ENCODE measurements around the gene OTUD4.
"Not testable (repeated sequence)": the region's sequence is repeated elsewhere in the genome, so short reads cannot be mapped to it uniquely, and the experiment has no call there.

OTUD4 gene

GRCh38 chr4:145200366-145200765 lies 20.0 kb upstream of the OTUD4 start:
- Histone ChIP-seq H3K9ac (ENCODE audit: low read length in 2 of 2) (no peak overlapping the region), H3K36me3 (ENCODE audit: control insufficient read depth in 2 of 2, insufficient read depth in 2 of 2, low read length in 2 of 2) (no peaks in the 10 kb centered on the region), H3K27me3 (ENCODE audit: control insufficient read depth in 1 of 2, insufficient read depth in 2 of 2, low read length in 2 of 2) (no peaks in the 10 kb centered on the region), H3K4me3 (ENCODE audit: low read length in 2 of 2) (no peak overlapping the region), H3K4me1 (ENCODE audit: control insufficient read depth, insufficient read depth, low read length) (no peaks in the 10 kb centered on the region), H3K27ac (ENCODE audit: low read length) (no peak overlapping the region), H3K9me3 (ENCODE audit: control insufficient read depth in 2 of 2, low read length in 2 of 2) (no peaks in the 10 kb centered on the region)

GRCh38 chr4:145199051-145199716 lies 18.8 kb upstream of the OTUD4 start:
- Histone ChIP-seq H3K27me3 (ENCODE audit: control insufficient read depth in 1 of 2, insufficient read depth in 2 of 2, low read length in 2 of 2) (no peaks in the 10 kb centered on the region), H3K4me1 (ENCODE audit: control insufficient read depth, insufficient read depth, low read length) (no peaks in the 10 kb centered on the region), H3K36me3 (ENCODE audit: control insufficient read depth in 2 of 2, insufficient read depth in 2 of 2, low read length in 2 of 2) (no peaks in the 10 kb centered on the region), H3K27ac (ENCODE audit: low read length) (no peak overlapping the region), H3K9ac (ENCODE audit: low read length in 2 of 2) (no peak overlapping the region), H3K9me3 (ENCODE audit: control insufficient read depth in 2 of 2, low read length in 2 of 2) (no peaks in the 10 kb centered on the region), H3K4me3 (ENCODE audit: low read length in 2 of 2) (no peak overlapping the region)

- H3K4me1 ChIP-seq (ENCODE audit: control insufficient read depth, insufficient read depth, low read length), result no peaks in the 10 kb centered on the region
- H3K4me3 ChIP-seq (ENCODE audit: low read length in 2 of 2), result no peak overlapping the region
Measured at GRCh38 chr4:145196747-145197146, 16.4 kb upstream of the OTUD4 start.

GRCh38 chr4:145195167-145195952 lies 15.0 kb upstream of the OTUD4 start:
- Histone ChIP-seq H3K36me3 (ENCODE audit: control insufficient read depth in 2 of 2, insufficient read depth in 2 of 2, low read length in 2 of 2) (no peaks in the 10 kb centered on the region), H3K4me3 (ENCODE audit: low read length in 2 of 2) (no peak overlapping the region), H3K9ac (ENCODE audit: low read length in 2 of 2) (no peak overlapping the region), H3K27ac (ENCODE audit: low read length) (no peak overlapping the region), H3K27me3 (ENCODE audit: control insufficient read depth in 1 of 2, insufficient read depth in 2 of 2, low read length in 2 of 2) (no peaks in the 10 kb centered on the region), H3K4me1 (ENCODE audit: control insufficient read depth, insufficient read depth, low read length) (no peaks in the 10 kb centered on the region), H3K9me3 (ENCODE audit: control insufficient read depth in 2 of 2, low read length in 2 of 2) (no peaks in the 10 kb centered on the region)

More at GRCh38 chr4:145196747-145197146, 16.4 kb upstream of the OTUD4 start:
- Histone ChIP-seq H3K9me3 (ENCODE audit: control insufficient read depth in 2 of 2, low read length in 2 of 2) (no peaks in the 10 kb centered on the region), H3K27me3 (ENCODE audit: control insufficient read depth in 1 of 2, insufficient read depth in 2 of 2, low read length in 2 of 2) (no peaks in the 10 kb centered on the region), H3K36me3 (ENCODE audit: control insufficient read depth in 2 of 2, insufficient read depth in 2 of 2, low read length in 2 of 2) (no peaks in the 10 kb centered on the region), H3K9ac (ENCODE audit: low read length in 2 of 2) (no peak overlapping the region), H3K27ac (ENCODE audit: low read length) (no peak overlapping the region)

- Histone ChIP-seq H3K4me1 (ENCODE audit: control insufficient read depth, insufficient read depth, low read length) (no peaks in the 10 kb centered on the region), H3K9ac (ENCODE audit: low read length in 2 of 2) (no peak overlapping the region), H3K27me3 (ENCODE audit: control insufficient read depth in 1 of 2, insufficient read depth in 2 of 2, low read length in 2 of 2) (no peaks in the 10 kb centered on the region), H3K27ac (ENCODE audit: low read length) (no peak overlapping the region), H3K4me3 (ENCODE audit: low read length in 2 of 2) (no peak overlapping the region), H3K36me3 (ENCODE audit: control insufficient read depth in 2 of 2, insufficient read depth in 2 of 2, low read length in 2 of 2) (no peaks in the 10 kb centered on the region), H3K9me3 (ENCODE audit: control insufficient read depth in 2 of 2, low read length in 2 of 2) (no peaks in the 10 kb centered on the region)
Measured at GRCh38 chr4:145189981-145190380, 9.6 kb upstream of the OTUD4 start.

- Histone ChIP-seq H3K9ac (ENCODE audit: low read length in 2 of 2) (no peak overlapping the region), H3K9me3 (ENCODE audit: control insufficient read depth in 2 of 2, low read length in 2 of 2) (no peaks in the 10 kb centered on the region), H3K27ac (ENCODE audit: low read length) (no peak overlapping the region), H3K4me1 (ENCODE audit: control insufficient read depth, insufficient read depth, low read length) (no peaks in the 10 kb centered on the region), H3K4me3 (ENCODE audit: low read length in 2 of 2) (no peak overlapping the region), H3K27me3 (ENCODE audit: control insufficient read depth in 1 of 2, insufficient read depth in 2 of 2, low read length in 2 of 2) (no peaks in the 10 kb centered on the region), H3K36me3 (ENCODE audit: control insufficient read depth in 2 of 2, insufficient read depth in 2 of 2, low read length in 2 of 2) (no peaks in the 10 kb centered on the region)
Measured at GRCh38 chr4:145186729-145187128, 6.3 kb upstream of the OTUD4 start.

- Histone ChIP-seq H3K27me3 (ENCODE audit: control insufficient read depth in 1 of 2, insufficient read depth in 2 of 2, low read length in 2 of 2) (no peaks in the 10 kb centered on the region), H3K27ac (ENCODE audit: low read length) (no peak overlapping the region), H3K9ac (ENCODE audit: low read length in 2 of 2) (no peak overlapping the region), H3K36me3 (ENCODE audit: control insufficient read depth in 2 of 2, insufficient read depth in 2 of 2, low read length in 2 of 2) (no peaks in the 10 kb centered on the region), H3K4me3 (ENCODE audit: low read length in 2 of 2) (no peak overlapping the region), H3K4me1 (ENCODE audit: control insufficient read depth, insufficient read depth, low read length) (no peaks in the 10 kb centered on the region), H3K9me3 (ENCODE audit: control insufficient read depth in 2 of 2, low read length in 2 of 2) (no peaks in the 10 kb centered on the region)
Measured at GRCh38 chr4:145183581-145183980, 3.2 kb upstream of the OTUD4 start.

- no peaks in the 10 kb centered on the region for H3K9me3 ChIP-seq (ENCODE audit: control insufficient read depth in 2 of 2, low read length in 2 of 2)
- H3K27me3 ChIP-seq (ENCODE audit: control insufficient read depth in 1 of 2, insufficient read depth in 2 of 2, low read length in 2 of 2), result no peaks in the 10 kb centered on the region
- no peak overlapping the region for H3K9ac ChIP-seq (ENCODE audit: low read length in 2 of 2)
- H3K27ac ChIP-seq (ENCODE audit: low read length), result no peak overlapping the region
- no peaks in the 10 kb centered on the region for H3K4me1 ChIP-seq (ENCODE audit: control insufficient read depth, insufficient read depth, low read length)
- H3K36me3 ChIP-seq (ENCODE audit: control insufficient read depth in 2 of 2, insufficient read depth in 2 of 2, low read length in 2 of 2), result no peaks in the 10 kb centered on the region
- no peak overlapping the region for H3K4me3 ChIP-seq (ENCODE audit: low read length in 2 of 2)
Measured at GRCh38 chr4:145183023-145183422, 2.6 kb upstream of the OTUD4 start.

GRCh38 chr4:145182222-145182621 lies 1.8 kb upstream of the OTUD4 start:
- Histone ChIP-seq H3K9me3 (ENCODE audit: control insufficient read depth in 2 of 2, low read length in 2 of 2) (no peaks in the 10 kb centered on the region), H3K27me3 (ENCODE audit: control insufficient read depth in 1 of 2, insufficient read depth in 2 of 2, low read length in 2 of 2) (no peaks in the 10 kb centered on the region), H3K4me1 (ENCODE audit: control insufficient read depth, insufficient read depth, low read length) (no peaks in the 10 kb centered on the region), H3K36me3 (ENCODE audit: control insufficient read depth in 2 of 2, insufficient read depth in 2 of 2, low read length in 2 of 2) (no peaks in the 10 kb centered on the region), H3K9ac (ENCODE audit: low read length in 2 of 2) (no peak overlapping the region), H3K4me3 (ENCODE audit: low read length in 2 of 2) (no peak overlapping the region), H3K27ac (ENCODE audit: low read length) (no peak overlapping the region)

- Histone ChIP-seq H3K27me3 (ENCODE audit: control insufficient read depth in 1 of 2, insufficient read depth in 2 of 2, low read length in 2 of 2) (no peaks in the 10 kb centered on the region), H3K27ac (ENCODE audit: low read length) (peak overlapping the region; percentile 80), H3K4me1 (ENCODE audit: control insufficient read depth, insufficient read depth, low read length) (peaks cover 6% of the 10 kb centered on the region), H3K9me3 (ENCODE audit: control insufficient read depth in 2 of 2, low read length in 2 of 2) (no peaks in the 10 kb centered on the region), H3K4me3 (ENCODE audit: low read length in 2 of 2) (peak overlapping the region; percentile 89 to 93), H3K9ac (ENCODE audit: low read length in 2 of 2) (peak overlapping the region; percentile 92 to 94), H3K36me3 (ENCODE audit: control insufficient read depth in 2 of 2, insufficient read depth in 2 of 2, low read length in 2 of 2) (no peaks in the 10 kb centered on the region)
Measured at GRCh38 chr4:145181091-145181501, 707 bp upstream of the OTUD4 start.

- H3K4me3 ChIP-seq (ENCODE audit: low read length in 2 of 2), result peak overlapping the region; percentile 89 to 97
Measured at GRCh38 chr4:145179861-145180297, 510 bp downstream of the OTUD4 start.

More at GRCh38 chr4:145179861-145180297, 510 bp downstream of the OTUD4 start:
- Histone ChIP-seq H3K27ac (ENCODE audit: low read length) (peak overlapping the region; percentile 74), H3K9ac (ENCODE audit: low read length in 2 of 2) (peak overlapping the region; percentile 62 to 90)
- not testable (repeated sequence) for H3K4me1 ChIP-seq (ENCODE audit: control insufficient read depth, insufficient read depth, low read length); H3K9me3 ChIP-seq (ENCODE audit: control insufficient read depth in 2 of 2, low read length in 2 of 2); H3K27me3 ChIP-seq (ENCODE audit: control insufficient read depth in 1 of 2, insufficient read depth in 2 of 2, low read length in 2 of 2); H3K36me3 ChIP-seq (ENCODE audit: control insufficient read depth in 2 of 2, insufficient read depth in 2 of 2, low read length in 2 of 2)
